GM12865 (cell line): ENCODE results near the gene CNGA1.

Source experiments
- DNase-seq: peaks from one replicate; pipeline ENCODE4 v3.0.0; 2010; ENCODE audit warnings: low read depth
- H3K4me3 ChIP-seq: 2 replicates; pipeline ENCODE4 v1.5.1; 2011; ENCODE audit warnings: mild to moderate bottlenecking, low read depth, low read length, control low read depth
- CTCF ChIP-seq: IDR thresholded peaks from 2 replicates; pipeline ENCODE4 v1.5.1; 2011; ENCODE audit warnings: low read length, control low read depth, low read depth, inconsistent platforms; ENCODE audit not compliant: insufficient read depth; ENCODE audit errors: missing control alignments

Gene CNGA1

GRCh38 chr4:48047896-48048295, 31.4 kb upstream of the CNGA1 start:
- H3K4me3 ChIP-seq: no peak overlapping the region
- no peak for TF ChIP-seq CTCF
- peak; percentile 19 for DNase-seq

DNA sequence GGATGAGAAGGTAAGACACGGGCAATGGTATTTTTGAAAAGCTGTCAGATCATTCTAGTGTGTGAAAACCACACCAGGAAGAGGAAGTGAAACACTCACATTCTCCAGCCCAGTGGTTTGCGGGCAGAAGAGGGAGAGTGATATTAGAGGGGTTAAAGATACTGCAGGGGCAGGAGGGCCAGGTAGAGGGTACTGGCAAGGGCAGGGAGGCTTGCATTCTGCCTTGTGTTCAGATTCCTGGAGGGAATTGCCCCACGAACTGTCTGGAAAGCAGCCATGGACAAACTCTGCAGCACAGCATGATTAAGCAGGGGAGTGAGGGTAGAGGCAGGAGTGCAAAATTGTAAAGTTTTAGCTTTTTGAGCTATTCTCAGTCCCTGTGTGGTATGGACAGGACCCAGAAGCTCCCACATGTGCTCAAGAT, 31.0 kb upstream of the CNGA1 start:
- no peak for TF ChIP-seq CTCF
- peak; percentile 89 for DNase-seq
- H3K4me3 ChIP-seq: no peak overlapping the region

- TF ChIP-seq CTCF: no peak
- H3K4me3 ChIP-seq: no peak overlapping the region
- DNase-seq: peak; percentile 44
Measured at GRCh38 chr4:48046059-48046458, 29.6 kb upstream of the CNGA1 start.

DNA sequence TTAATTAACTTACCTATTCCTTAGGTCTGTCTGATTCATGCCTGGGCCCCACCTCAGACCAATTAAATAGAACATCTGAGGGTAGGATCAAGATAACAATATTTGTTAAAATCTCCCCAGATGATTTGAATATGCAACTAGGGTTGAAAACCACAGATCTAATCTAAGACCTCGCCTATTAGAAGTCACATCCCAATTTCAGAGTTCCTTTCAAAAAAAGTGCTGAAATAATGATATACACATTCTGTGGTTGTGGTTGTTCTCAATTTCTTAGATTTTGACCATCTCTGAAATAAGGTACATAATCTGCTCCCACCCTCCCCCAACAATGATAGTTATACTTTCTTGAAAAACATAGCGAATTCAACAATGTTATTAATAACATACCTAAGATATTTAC, 27.8 kb upstream of the CNGA1 start:
- no peak for TF ChIP-seq CTCF
- no peak for DNase-seq
- H3K4me3 ChIP-seq: no peak overlapping the region

DNA sequence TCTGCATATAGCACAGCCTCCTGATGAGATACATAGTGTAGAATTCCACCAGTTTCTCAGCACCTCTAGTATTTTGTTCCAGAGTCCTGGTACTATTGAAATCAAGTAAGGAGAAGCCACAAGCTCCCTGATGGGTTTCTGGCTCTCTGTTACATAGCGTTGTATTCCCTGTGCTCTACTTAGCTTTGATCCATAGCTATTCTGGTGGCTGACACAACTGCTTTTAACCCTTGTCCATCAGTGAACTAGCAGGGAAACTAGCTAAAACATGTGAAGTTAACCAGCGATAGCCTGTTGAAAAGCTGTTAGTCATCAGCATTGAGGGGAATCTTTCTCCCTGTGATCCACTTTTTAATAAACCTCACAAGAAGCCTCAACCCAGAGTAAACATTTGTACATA, 27.0 kb upstream of the CNGA1 start:
- H3K4me3 ChIP-seq: no peak overlapping the region
- no peak for DNase-seq
- no peak for TF ChIP-seq CTCF

DNA sequence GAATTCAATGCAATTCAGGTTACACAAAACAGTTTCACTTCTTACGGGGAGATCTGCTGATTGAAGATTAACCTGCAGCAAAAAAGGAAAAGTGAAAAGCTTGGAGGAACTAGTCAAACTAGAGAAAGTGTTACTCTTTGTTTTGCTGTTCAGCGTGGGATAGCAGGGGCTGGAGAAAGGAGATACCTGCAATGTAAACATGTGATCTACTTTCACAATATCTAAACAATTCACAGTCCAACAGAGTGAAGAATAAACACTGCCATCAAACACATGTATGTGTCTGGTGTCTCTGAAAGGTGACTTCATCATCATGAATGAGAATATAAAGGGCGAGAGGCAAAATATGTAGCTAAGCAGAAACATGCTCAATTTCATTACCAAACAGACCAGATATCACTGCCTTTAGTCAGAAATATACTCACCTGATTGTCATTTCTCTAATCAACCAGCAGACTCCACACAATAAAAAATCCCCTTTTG, 26.5 kb upstream of the CNGA1 start:
- TF ChIP-seq CTCF: no peak
- H3K4me3 ChIP-seq: no peak overlapping the region
- DNase-seq: peak; percentile 26

GRCh38 chr4:48041535-48042137, 25.2 kb upstream of the CNGA1 start:
- no peak overlapping the region for H3K4me3 ChIP-seq
- DNase-seq: no peak
- no peak for TF ChIP-seq CTCF
